HG03571 (cell line): ENCODE measurements around the gene TRAPPC10.

Experiments
- ATAC-seq: cut with Tn5 transposase; IDR thresholded peaks from one replicate; pipeline ENCODE4 v1.9.1; 2021; ENCODE audit not compliant: unreplicated experiment

Gene TRAPPC10

GRCh38 chr21:44011579-44012473 is at the start of gene TRAPPC10:
TSS of gene TRAPPC10 (plus strand) at chr21:44012309. CDS start at chr21:44012494, 185 bp downstream.
- ATAC-seq = peak; percentile 59

GRCh38 chr21:43965911-43966585 is 46.1 kb upstream of the TRAPPC10 start:
- no peak for ATAC-seq

- no peak for ATAC-seq
These were observed 45.1 kb upstream of the TRAPPC10 start for GRCh38 chr21:43966946-43967512.

- no peak for ATAC-seq
These were observed 44.1 kb upstream of the TRAPPC10 start for GRCh38 chr21:43967981-43968380.

- no peak for ATAC-seq
These were observed 43.5 kb upstream of the TRAPPC10 start for GRCh38 chr21:43968410-43969114.

GRCh38 chr21:43969115-43969444 is 43.0 kb upstream of the TRAPPC10 start:
- no peak for ATAC-seq

- ATAC-seq = no peak
These were observed 41.6 kb upstream of the TRAPPC10 start for GRCh38 chr21:43970551-43970950.

- no peak for ATAC-seq
These were observed 40.7 kb upstream of the TRAPPC10 start for GRCh38 chr21:43971201-43971991.

GRCh38 chr21:43971992-43972255 is 40.2 kb upstream of the TRAPPC10 start:
- ATAC-seq = no peak

- ATAC-seq = no peak
These were observed 39.1 kb upstream of the TRAPPC10 start for GRCh38 chr21:43972850-43973633.

- ATAC-seq = no peak
These were observed 38.5 kb upstream of the TRAPPC10 start for GRCh38 chr21:43973634-43973955.

GRCh38 chr21:43974791-43975468 is 37.2 kb upstream of the TRAPPC10 start:
- no peak for ATAC-seq

GRCh38 chr21:43975469-43976098 is 36.5 kb upstream of the TRAPPC10 start:
- ATAC-seq = no peak

- ATAC-seq = no peak
These were observed 35.4 kb upstream of the TRAPPC10 start for GRCh38 chr21:43976661-43977060.

GRCh38 chr21:43978060-43978459 is 34.0 kb upstream of the TRAPPC10 start:
- ATAC-seq = no peak

GRCh38 chr21:43979654-43980053 is 32.5 kb upstream of the TRAPPC10 start:
- ATAC-seq = no peak

GRCh38 chr21:43981151-43981870 is 30.8 kb upstream of the TRAPPC10 start:
- no peak for ATAC-seq

GRCh38 chr21:43981871-43982210 is 30.3 kb upstream of the TRAPPC10 start:
- ATAC-seq = no peak
